ENCODE measurements around the gene AGBL1.
A peak's percentile ranks its signal among the peaks of the same experiment; 100 is the strongest.

Gene AGBL1

DNA sequence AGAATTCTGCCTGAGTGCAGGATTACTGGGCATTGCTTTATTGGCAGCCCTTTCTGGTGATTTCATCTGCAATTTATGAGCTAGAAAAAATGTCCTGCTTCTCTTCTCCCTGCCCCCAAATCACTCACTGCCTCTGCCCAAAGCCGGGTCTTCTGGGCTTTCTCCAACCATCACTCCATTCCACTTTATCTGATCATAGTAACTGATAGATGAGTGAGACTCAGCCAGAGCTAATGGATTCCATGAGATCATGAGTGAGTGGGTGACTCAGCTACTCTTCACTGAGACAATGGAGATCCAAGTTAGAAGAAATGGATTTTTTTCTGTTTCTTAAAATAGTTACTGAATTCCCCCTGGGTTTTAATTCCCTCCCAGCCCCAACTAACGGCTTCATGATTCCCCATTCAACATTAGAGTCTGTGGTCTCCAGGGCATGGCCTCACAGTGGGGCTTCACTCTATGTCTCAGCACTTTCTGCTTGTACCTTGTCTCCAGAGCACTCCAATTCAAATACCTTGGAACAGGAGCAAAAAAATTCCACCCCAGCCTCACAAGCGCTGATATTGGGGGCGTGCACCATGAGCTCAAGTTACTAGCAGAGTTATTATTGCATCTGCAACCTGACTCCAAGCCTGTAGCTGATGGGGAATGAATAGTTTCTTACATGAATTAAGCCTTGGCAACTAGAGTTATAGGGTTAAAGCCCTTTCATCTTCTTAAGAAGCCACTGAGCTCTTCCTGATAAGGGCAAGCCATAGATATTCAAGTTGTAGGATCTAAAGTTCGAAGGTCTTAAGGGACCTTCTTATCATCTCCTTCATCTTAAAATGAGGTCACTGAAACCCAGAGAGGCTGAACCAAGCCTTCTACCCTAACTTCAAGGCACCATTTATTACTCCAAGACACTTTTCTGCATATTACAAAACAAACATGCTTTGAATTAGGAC, 85.9 kb downstream of the AGBL1 start:
- H4K20me1 ChIP-seq: no peaks in the 10 kb centered on the region
- no peak overlapping the region for H3K4me3 ChIP-seq
- H3K4me1 ChIP-seq: peaks cover 19 to 34% (median 24%) of the 10 kb centered on the region in 10 experiments
- H3K27me3 ChIP-seq: no peaks in the 10 kb centered on the region
- TF ChIP-seq Cebpa-rat (IDR thresholded peaks at IDR 0.05): no peak
- H3K36me3 ChIP-seq: no peaks in the 10 kb centered on the region
- H3K9ac ChIP-seq: no peak overlapping the region
- peak overlapping the region in 4 of 11 experiments; percentile 7 to 16 (median 7); a peak in 2 of 22 replicates for H3K4me2 ChIP-seq
- no peak overlapping the region for H3K27ac ChIP-seq
- H3K9me3 ChIP-seq (replicated peaks in 1 of 11): no peaks in the 10 kb centered on the region

DNA sequence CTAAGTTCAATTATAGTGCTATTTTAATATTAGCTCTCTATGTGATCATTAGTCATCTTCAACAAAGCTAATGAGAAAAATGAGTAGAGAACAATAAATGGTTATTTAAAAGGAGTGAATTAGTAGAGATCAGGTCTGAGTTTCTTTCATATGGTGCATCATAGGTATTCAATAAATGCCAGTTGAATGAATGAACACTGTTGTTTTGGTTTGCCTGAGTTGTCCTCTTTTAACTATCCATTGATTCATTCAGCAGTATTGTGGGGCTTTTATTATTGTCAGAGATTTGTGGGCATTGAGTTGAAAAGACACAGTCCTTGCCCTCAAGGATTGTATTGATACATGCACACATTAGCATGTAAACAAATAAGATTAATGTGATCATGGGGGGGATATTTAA, 88.2 kb downstream of the AGBL1 start:
- Histone ChIP-seq H3K27ac (no peak overlapping the region), H3K9ac (no peak overlapping the region), H3K27me3 (no peaks in the 10 kb centered on the region), H3K36me3 (no peaks in the 10 kb centered on the region), H3K9me3 (replicated peaks in 1 of 11) (no peaks in the 10 kb centered on the region), H3K4me2 (no peak overlapping the region), H4K20me1 (no peaks in the 10 kb centered on the region), H3K4me3 (no peak overlapping the region), H3K4me1 (peaks cover 0 to 11% (median under 1%) of the 10 kb centered on the region in 10 experiments; a peak in 9 of 20 replicates)
- TF ChIP-seq Cebpa-rat (IDR thresholded peaks at IDR 0.05): no peak

DNA sequence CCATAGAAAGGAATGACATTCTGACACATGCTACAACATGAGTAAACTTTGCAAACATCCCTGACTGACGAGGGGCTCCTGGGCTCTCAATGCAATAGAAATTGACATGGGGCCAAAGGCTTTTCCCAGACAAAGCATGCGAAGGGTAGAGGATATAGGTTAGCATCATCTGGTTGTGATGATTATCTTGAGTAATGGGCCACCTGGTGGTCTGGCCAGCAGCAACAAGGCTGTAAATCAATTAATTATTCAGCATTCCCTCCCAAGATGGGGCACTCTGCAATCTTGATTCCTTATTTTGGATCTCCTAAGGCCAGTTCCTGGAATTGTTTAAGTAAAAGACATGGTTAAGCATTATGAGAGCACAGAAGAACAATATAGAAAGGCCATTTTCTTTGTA, 99.2 kb downstream of the AGBL1 start:
- H3K9ac ChIP-seq: no peak overlapping the region
- H3K9me3 ChIP-seq (replicated peaks in 1 of 11): peaks cover 0 to 10% (median 3%) of the 10 kb centered on the region in 11 experiments; a peak in 6 of 22 replicates
- H3K4me1 ChIP-seq: peaks cover 0 to 6% (median 0%) of the 10 kb centered on the region in 10 experiments; a peak in 3 of 20 replicates
- TF ChIP-seq Cebpa-rat (IDR thresholded peaks at IDR 0.05): no peak
- no peak overlapping the region for H3K4me3 ChIP-seq
- no peaks in the 10 kb centered on the region for H3K27me3 ChIP-seq
- H3K27ac ChIP-seq: no peak overlapping the region
- no peaks in the 10 kb centered on the region for H3K36me3 ChIP-seq
- no peak overlapping the region for H3K4me2 ChIP-seq
- H4K20me1 ChIP-seq: no peaks in the 10 kb centered on the region

DNA sequence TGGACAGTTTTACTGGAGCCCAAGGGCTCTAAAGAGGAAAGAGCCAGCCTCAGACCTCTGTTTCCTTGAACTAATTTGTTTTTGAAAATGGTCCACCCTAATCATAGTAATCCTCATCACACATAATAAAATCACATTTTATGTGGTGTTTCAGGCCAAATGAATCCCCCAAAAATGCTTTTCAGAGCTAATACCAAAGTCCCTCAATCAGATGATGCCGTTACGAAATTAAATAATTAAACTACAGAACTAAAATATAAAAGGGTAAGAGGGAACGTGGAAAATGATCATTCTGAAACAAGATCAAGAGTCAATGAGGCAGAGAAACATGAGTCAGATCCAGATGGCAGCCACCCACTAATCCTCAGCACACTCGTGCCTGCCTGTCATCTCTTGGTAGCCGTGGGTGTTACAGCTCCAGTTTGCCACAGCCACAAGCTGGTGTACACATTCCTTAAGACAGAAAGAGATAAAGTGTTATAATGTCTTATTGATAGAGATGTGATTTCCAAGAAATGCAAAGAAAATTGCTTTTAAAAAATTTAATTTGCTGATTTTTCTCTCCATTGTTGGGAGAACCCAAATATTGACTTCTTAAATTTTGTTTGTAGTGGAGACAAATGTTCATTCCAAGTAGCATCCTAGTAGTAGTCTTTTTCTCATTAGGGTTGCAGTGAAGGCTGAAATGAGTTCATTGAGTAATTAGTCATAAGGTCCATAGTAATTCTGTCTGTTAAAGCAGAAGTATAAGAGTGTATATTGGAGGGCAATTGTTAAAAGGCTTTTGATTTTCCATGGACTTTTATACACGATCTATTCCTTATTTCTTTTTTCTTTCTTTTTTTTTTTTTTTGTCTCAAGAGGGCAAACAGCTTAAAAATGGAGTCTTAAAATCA, 104.2 kb downstream of the AGBL1 start:
- no peak overlapping the region for H3K9ac ChIP-seq
- peaks cover 0 to 23% (median 0%) of the 10 kb centered on the region in 10 experiments; a peak in 6 of 20 replicates for H3K4me1 ChIP-seq
- no peaks in the 10 kb centered on the region for H3K9me3 ChIP-seq (replicated peaks in 1 of 11)
- no peak overlapping the region for H3K4me3 ChIP-seq
- TF ChIP-seq Cebpa-rat (IDR thresholded peaks at IDR 0.05): no peak
- peak overlapping the region in 1 of 11 experiments; percentile 11; a peak in 2 of 22 replicates for H3K4me2 ChIP-seq
- peak overlapping the region in 1 of 11 experiments; percentile 24; a peak in 1 of 22 replicates for H3K27ac ChIP-seq
- H4K20me1 ChIP-seq: no peaks in the 10 kb centered on the region
- H3K27me3 ChIP-seq: no peaks in the 10 kb centered on the region
- H3K36me3 ChIP-seq: no peaks in the 10 kb centered on the region

DNA sequence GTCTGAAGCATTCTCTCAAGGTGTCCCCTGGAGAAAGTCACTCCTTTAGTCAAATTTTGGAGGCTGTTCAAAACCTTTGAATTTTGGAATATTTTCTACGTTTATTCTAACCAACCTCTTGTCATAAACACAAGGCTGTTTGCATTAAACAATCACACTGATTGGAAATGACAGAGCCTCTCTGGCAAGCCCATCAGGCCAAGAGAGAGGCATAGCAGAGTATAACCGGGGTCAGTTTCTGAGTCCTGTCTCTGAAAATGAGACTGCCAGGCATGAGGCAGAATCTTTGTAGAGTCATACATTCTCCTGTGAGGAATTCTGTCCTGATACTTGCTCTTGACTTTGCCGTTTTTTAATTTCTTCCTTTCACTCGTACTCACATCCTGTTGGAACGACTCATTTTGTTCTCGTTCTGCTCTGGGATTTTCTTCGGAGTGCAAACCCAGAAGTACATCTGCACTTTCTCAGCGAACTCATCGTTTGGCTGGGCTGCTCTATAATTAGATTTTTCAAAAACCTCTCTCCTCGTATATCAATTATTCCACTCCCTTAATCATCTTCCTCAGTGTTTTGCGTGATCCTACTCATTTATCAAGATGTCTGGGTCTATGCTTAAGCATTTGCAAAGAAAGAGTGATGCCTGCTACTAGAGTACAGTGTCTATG, 114.2 kb downstream of the AGBL1 start:
- Histone ChIP-seq H4K20me1 (no peaks in the 10 kb centered on the region), H3K27me3 (no peaks in the 10 kb centered on the region), H3K9ac (no peak overlapping the region), H3K4me3 (no peak overlapping the region), H3K27ac (no peak overlapping the region), H3K4me1 (peaks cover 0 to under 1% (median 0%) of the 10 kb centered on the region in 10 experiments; a peak in 1 of 20 replicates), H3K4me2 (no peak overlapping the region), H3K36me3 (no peaks in the 10 kb centered on the region), H3K9me3 (replicated peaks in 1 of 11) (no peaks in the 10 kb centered on the region)
- TF ChIP-seq Cebpa-rat (IDR thresholded peaks at IDR 0.05): no peak

DNA sequence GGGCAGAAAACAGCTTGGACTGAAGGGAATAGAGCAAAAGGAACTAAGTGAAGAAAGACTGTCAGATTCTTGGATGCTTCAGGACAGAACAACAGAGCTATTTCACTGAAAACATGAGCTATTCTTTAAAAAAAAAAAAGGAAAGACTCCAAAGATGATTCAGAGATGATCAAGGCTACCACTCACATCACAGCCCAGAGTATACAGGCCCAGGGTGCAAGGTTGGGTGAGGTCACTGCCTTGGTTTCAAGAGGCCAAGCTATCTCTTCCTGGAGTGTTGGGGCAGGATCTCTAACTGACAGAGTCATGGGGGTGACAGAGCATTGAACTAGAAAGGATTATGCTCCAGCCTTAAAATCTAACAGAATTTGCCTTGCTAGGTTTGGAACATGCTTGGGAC, 118.1 kb downstream of the AGBL1 start:
- no peak overlapping the region for H3K4me3 ChIP-seq
- no peaks in the 10 kb centered on the region for H3K4me1 ChIP-seq
- no peaks in the 10 kb centered on the region for H3K9me3 ChIP-seq (replicated peaks in 1 of 11)
- H3K9ac ChIP-seq: no peak overlapping the region
- H3K36me3 ChIP-seq: no peaks in the 10 kb centered on the region
- no peak for TF ChIP-seq Cebpa-rat (IDR thresholded peaks at IDR 0.05)
- H3K27me3 ChIP-seq: no peaks in the 10 kb centered on the region
- no peaks in the 10 kb centered on the region for H4K20me1 ChIP-seq
- H3K27ac ChIP-seq: no peak overlapping the region
- H3K4me2 ChIP-seq: no peak overlapping the region

DNA sequence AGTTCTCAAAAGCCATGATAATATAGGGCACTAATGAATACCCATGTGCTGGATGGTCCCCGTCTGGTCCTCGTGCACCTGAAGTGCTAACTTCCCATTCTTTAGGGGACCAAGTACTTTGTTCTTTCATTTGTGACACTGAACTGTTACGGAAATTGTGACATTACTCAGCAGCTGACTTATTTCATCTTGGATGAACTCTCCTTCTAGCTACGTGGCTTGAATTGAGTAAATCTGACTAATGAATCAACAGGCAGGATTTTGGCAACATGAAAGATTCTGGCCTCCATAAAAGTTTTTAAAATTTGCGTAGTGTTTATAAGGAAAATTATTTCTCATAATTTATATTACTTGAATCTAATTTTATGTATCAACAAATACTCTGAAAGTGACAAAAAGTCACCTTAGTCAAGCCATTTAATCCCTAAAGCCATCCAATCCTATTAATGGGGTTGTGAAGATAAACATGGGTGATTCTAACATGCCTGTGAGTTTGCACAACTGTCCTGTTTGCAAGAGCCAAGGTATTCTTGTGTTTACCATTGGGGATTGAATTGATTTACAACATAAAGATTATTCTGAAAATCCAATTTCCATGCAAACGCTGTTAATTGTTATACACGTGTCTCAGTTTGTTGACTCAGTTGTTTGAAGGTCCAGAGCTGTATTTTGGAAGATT, 119.9 kb downstream of the AGBL1 start:
- no peaks in the 10 kb centered on the region for H3K9me3 ChIP-seq (replicated peaks in 1 of 11)
- H3K27ac ChIP-seq: no peak overlapping the region
- H3K4me2 ChIP-seq: no peak overlapping the region
- TF ChIP-seq Cebpa-rat (IDR thresholded peaks at IDR 0.05): no peak
- no peak overlapping the region for H3K4me3 ChIP-seq
- no peaks in the 10 kb centered on the region for H3K27me3 ChIP-seq
- no peaks in the 10 kb centered on the region for H3K4me1 ChIP-seq
- H3K36me3 ChIP-seq: no peaks in the 10 kb centered on the region
- no peak overlapping the region for H3K9ac ChIP-seq
- no peaks in the 10 kb centered on the region for H4K20me1 ChIP-seq

DNA sequence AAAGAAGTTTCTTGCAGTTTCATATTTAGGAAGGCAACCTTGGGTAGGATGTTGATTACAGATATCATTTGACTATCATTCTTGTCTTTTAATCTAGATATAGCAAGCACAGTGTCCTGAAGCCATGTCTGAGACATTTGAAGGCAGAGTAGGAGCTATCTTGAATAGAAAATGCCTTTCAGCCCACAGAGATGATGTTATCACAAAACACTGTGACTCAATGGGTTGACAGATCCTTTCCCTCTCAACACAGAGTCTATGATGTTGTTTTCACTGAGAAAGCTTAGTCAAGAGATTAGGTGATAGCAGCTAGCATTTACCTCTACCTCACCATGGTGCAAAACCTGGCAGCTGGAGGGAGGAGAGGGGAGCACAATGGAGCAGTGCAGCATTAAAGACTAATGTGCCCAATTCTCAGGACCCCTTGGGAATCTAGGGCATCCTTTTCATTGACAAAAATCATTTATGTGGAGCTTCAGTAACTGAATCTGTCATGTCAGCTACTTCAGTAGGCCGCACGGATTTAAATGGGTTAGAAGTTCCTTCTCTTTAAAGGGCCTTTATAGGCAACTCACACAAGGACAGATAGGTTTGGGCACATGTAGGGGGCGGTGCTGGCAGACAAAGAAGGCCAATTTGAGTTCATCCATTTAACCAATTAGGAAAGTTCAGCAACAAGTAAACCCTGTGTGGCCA, 121.8 kb downstream of the AGBL1 start:
- Histone ChIP-seq H3K9me3 (replicated peaks in 1 of 11) (no peaks in the 10 kb centered on the region), H3K4me2 (no peak overlapping the region), H4K20me1 (no peaks in the 10 kb centered on the region), H3K4me1 (no peaks in the 10 kb centered on the region), H3K27ac (no peak overlapping the region), H3K27me3 (no peaks in the 10 kb centered on the region), H3K36me3 (no peaks in the 10 kb centered on the region), H3K4me3 (no peak overlapping the region), H3K9ac (no peak overlapping the region)
- TF ChIP-seq Cebpa-rat (IDR thresholded peaks at IDR 0.05): no peak

All from BLaER1 treated with 17β-estradiol and CSF1 and Interleukin-3, amounts not matched to agents 10 nM and 100 nM (cell line).